WTC11 (cell line): ENCODE data around the gene GCKR. TPM values are rescaled to one million over a fixed set of nuclear protein-coding genes. Genes with fewer than 3 reads are reported as not detected.
"Not testable (repeated sequence)": the region's sequence is repeated elsewhere in the genome, so short reads cannot be mapped to it uniquely, and the experiment has no call there.

Source experiments
- ATAC-seq: fragments of 200-7000 bp; cut with Tn5 transposase; 2 replicates; pipeline ENCODE4 v1.10.0; 2021; ENCODE audit warnings: mild to moderate bottlenecking, moderate library complexity
- CTCF ChIA-PET: fragments of 300-600 bp; sonication (Branson Sonifier 250); formaldehyde crosslinking; loops from one replicate; lab custom pipeline; 2021; ENCODE audit warnings: antibody characterized with exemption; lab: Charles Lee
- POLR2A ChIA-PET: fragments of 350-600 bp; sonication (Branson Sonifier 250); formaldehyde crosslinking; loops from one replicate; lab custom pipeline; 2021; ENCODE audit warnings: antibody characterized with exemption; lab: Charles Lee
- DNase-seq: peaks from one replicate; pipeline ENCODE4 v3.0.0; 2021; ENCODE audit warnings: low spot score
- H3K27ac Mint-ChIP-seq: 2 replicates; pipeline ENCODE4 v1.8.0; 2021; ENCODE audit warnings: mixed read lengths
- H3K27me3 Mint-ChIP-seq: 2 replicates; pipeline ENCODE4 v1.8.0; 2021; ENCODE audit warnings: low read depth, mild to moderate bottlenecking, moderate library complexity, mixed read lengths
- H3K36me3 Mint-ChIP-seq: 2 replicates; pipeline ENCODE4 v1.8.0; 2021; ENCODE audit warnings: mixed read lengths
- H3K4me1 Mint-ChIP-seq: 2 replicates; pipeline ENCODE4 v1.8.0; 2022; ENCODE audit warnings: mixed read lengths
- H3K4me3 Mint-ChIP-seq: 2 replicates; pipeline ENCODE4 v1.8.0; 2021; ENCODE audit warnings: mild to moderate bottlenecking, moderate library complexity, mixed read lengths
- H3K9me3 Mint-ChIP-seq: 2 replicates; pipeline ENCODE4 v1.8.0; 2021; ENCODE audit warnings: mixed read lengths
- ATF3 ChIP-seq: sonication (generic); formaldehyde crosslinking; conservative IDR thresholded peaks from 2 replicates; pipeline ENCODE4 v1.8.1; 2022; ENCODE audit warnings: mild to moderate bottlenecking, missing genetic modification reagents
- FOXJ3 ChIP-seq: sonication (generic); formaldehyde crosslinking; IDR thresholded peaks from 2 replicates; pipeline ENCODE4 v1.9.0; 2021; ENCODE audit warnings: missing genetic modification reagents, mild to moderate bottlenecking, borderline replicate concordance
- FOXK1 ChIP-seq: sonication (generic); formaldehyde crosslinking; IDR thresholded peaks from 2 replicates; pipeline ENCODE4 v1.8.0; 2022; ENCODE audit warnings: mild to moderate bottlenecking, moderate library complexity, missing genetic modification reagents
- FOXP1 ChIP-seq: sonication (generic); formaldehyde crosslinking; IDR thresholded peaks from 2 replicates; pipeline ENCODE4 v1.8.0; 2022; ENCODE audit warnings: missing genetic modification reagents, mild to moderate bottlenecking, moderate library complexity, borderline replicate concordance
- GTF2I ChIP-seq: fragments of 250-450 bp; sonication (Bioruptor Pico); conservative IDR thresholded peaks from 2 replicates; pipeline ENCODE4 v1.4.0; 2021; ENCODE audit warnings: mild to moderate bottlenecking
- HMGXB4 ChIP-seq: sonication (generic); formaldehyde crosslinking; IDR thresholded peaks from 2 replicates; pipeline ENCODE4 v1.8.1; 2023; ENCODE audit warnings: mild to moderate bottlenecking, moderate library complexity, missing genetic modification reagents
- JUN ChIP-seq: sonication (generic); formaldehyde crosslinking; IDR thresholded peaks from 2 replicates; pipeline ENCODE4 v1.8.0; 2023; ENCODE audit warnings: mild to moderate bottlenecking, missing genetic modification reagents
- PRRX2 ChIP-seq: fragments of 250-450 bp; sonication (Bioruptor Pico); IDR thresholded peaks from 2 replicates; pipeline ENCODE4 v1.8.0; 2021; ENCODE audit warnings: mild to moderate bottlenecking
- RELA ChIP-seq: sonication (generic); formaldehyde crosslinking; IDR thresholded peaks from 2 replicates; pipeline ENCODE4 v1.8.1; 2022; ENCODE audit warnings: missing genetic modification reagents, mild to moderate bottlenecking, borderline replicate concordance
- RORB ChIP-seq: fragments of 250-450 bp; sonication (Bioruptor Pico); IDR thresholded peaks from 2 replicates; pipeline ENCODE4 v1.9.0; 2021; ENCODE audit warnings: mild to moderate bottlenecking
- SMAD3 ChIP-seq: sonication (generic); formaldehyde crosslinking; IDR thresholded peaks from 2 replicates; pipeline ENCODE4 v1.8.0; 2022; ENCODE audit warnings: missing genetic modification reagents, mild to moderate bottlenecking, borderline replicate concordance
- TEAD4 ChIP-seq: sonication (generic); formaldehyde crosslinking; IDR thresholded peaks from 2 replicates; pipeline ENCODE4 v1.8.0; 2022; ENCODE audit warnings: mild to moderate bottlenecking, missing genetic modification reagents
- ZBTB43 ChIP-seq: sonication (generic); formaldehyde crosslinking; IDR thresholded peaks from 2 replicates; pipeline ENCODE4 v1.8.1; 2023; ENCODE audit warnings: mild to moderate bottlenecking, missing genetic modification reagents
- ZNF281 ChIP-seq: sonication (generic); formaldehyde crosslinking; IDR thresholded peaks from 2 replicates; pipeline ENCODE4 v1.8.0; 2023; ENCODE audit warnings: mild to moderate bottlenecking, missing genetic modification reagents
- ZNF317 ChIP-seq: sonication (generic); formaldehyde crosslinking; IDR thresholded peaks from 2 replicates; pipeline ENCODE4 v1.8.1; 2023; ENCODE audit warnings: low read depth, mild to moderate bottlenecking, moderate library complexity, missing genetic modification reagents, borderline replicate concordance
- ZNF396 ChIP-seq: fragments of 250-450 bp; sonication (Bioruptor Pico); IDR thresholded peaks from 2 replicates; pipeline ENCODE4 v1.8.0; 2021; ENCODE audit warnings: mild to moderate bottlenecking, moderate library complexity, borderline replicate concordance
- total RNA-seq: library from RNA; stranded (reverse); gene quantifications from 3 replicates; pipeline ENCODE4 v1.2.3, GENCODE V29; 2021

The GCKR gene
- total RNA-seq, 1 experiment from 2014 or later: 0.72 TPM

- Mint-ChIP-seq H3K27me3 (peaks cover 24% of the 10 kb centered on the region), H3K27ac (no peak overlapping the region), H3K4me1 (no peaks in the 10 kb centered on the region), H3K9me3 (peaks cover 4% of the 10 kb centered on the region; the same call in 1 of the 2 replicates), H3K4me3 (no peak overlapping the region), H3K36me3 (no peaks in the 10 kb centered on the region)
- TF ChIP-seq ATF3: no peak
- TF ChIP-seq GTF2I (CRISPR knock-in tag): no peak
- no peak for TF ChIP-seq JUN
- no peak for TF ChIP-seq ZBTB43 (CRISPR knock-in tag)
- no peak for TF ChIP-seq RELA (CRISPR knock-in tag)
- no peak for TF ChIP-seq ZNF317 (CRISPR knock-in tag)
- TF ChIP-seq TEAD4 (CRISPR knock-in tag): no peak
- no peak for TF ChIP-seq FOXP1
- no peak for TF ChIP-seq FOXK1 (CRISPR knock-in tag)
- TF ChIP-seq HMGXB4 (CRISPR knock-in tag): no peak
- TF ChIP-seq ZNF396 (CRISPR knock-in tag): no peak
- no peak for TF ChIP-seq ZNF281 (CRISPR knock-in tag)
- TF ChIP-seq SMAD3 (CRISPR knock-in tag): no peak
- TF ChIP-seq RORB (CRISPR knock-in tag): no peak
- no peak for TF ChIP-seq FOXJ3 (CRISPR knock-in tag)
- TF ChIP-seq PRRX2: no peak
- no peak for DNase-seq
- CTCF ChIA-PET: no interaction called here
- no peak for ATAC-seq
- POLR2A ChIA-PET: no interaction called here
These were observed 40.6 kb downstream of the GCKR start for GRCh38 chr2:27537287-27537686.

- CTCF ChIA-PET, POLR2A ChIA-PET, H3K4me1 Mint-ChIP-seq, H3K36me3 Mint-ChIP-seq, DNase-seq, H3K27ac Mint-ChIP-seq, H3K9me3 Mint-ChIP-seq, H3K4me3 Mint-ChIP-seq, ATAC-seq: not testable (repeated sequence)
- H3K27me3 Mint-ChIP-seq: peaks cover 24% of the 10 kb centered on the region
These were observed 42.3 kb downstream of the GCKR start for GRCh38 chr2:27538839-27539450.

- CTCF ChIA-PET, H3K36me3 Mint-ChIP-seq, H3K4me3 Mint-ChIP-seq, POLR2A ChIA-PET, DNase-seq, H3K27ac Mint-ChIP-seq, H3K9me3 Mint-ChIP-seq, ATAC-seq, H3K4me1 Mint-ChIP-seq: not testable (repeated sequence)
- H3K27me3 Mint-ChIP-seq: peaks cover 24% of the 10 kb centered on the region
These were observed 43.0 kb downstream of the GCKR start for GRCh38 chr2:27539649-27540048.
